H1 (cell line): Measurements from ENCODE around the gene PLXNA4. TPM values are rescaled to one million over a fixed set of nuclear protein-coding genes. Genes with fewer than 3 reads are reported as not detected.
A peak's percentile ranks its signal among the peaks of the same experiment; 100 is the strongest.

Experiments
- CTCF ChIA-PET: fragments of 300-600 bp; sonication (Branson Sonifier 250); formaldehyde crosslinking; loops from one replicate; lab custom pipeline; 2021; ENCODE audit not compliant: partially characterized antibody; lab: Charles Lee
- POLR2A ChIA-PET: fragments of 300-600 bp; sonication (Branson Sonifier 250); formaldehyde crosslinking; loops from one replicate; lab custom pipeline; 2021; ENCODE audit warnings: inconsistent platforms; ENCODE audit not compliant: partially characterized antibody; lab: Charles Lee
- DNase-seq, 2 experiments: peaks; one replicate each; pipeline versions ENCODE4 v3.0.0 to v3.0.0-alpha.2; 2010 to 2022; ENCODE audit warnings: low spot score in 2 of 2, low read depth in 1 of 2, mixed read lengths in 1 of 2
- FAIRE-seq: peaks from 2 replicates; lab custom pipeline; 2011; peaks lifted over from hg19 to GRCh38; lab: Jason Lieb, UNC
- H2AFZ ChIP-seq: 2 replicates; pipeline ENCODE4 v1.8.1; 2012; ENCODE audit warnings: low read length, inconsistent platforms
- H2AK5ac ChIP-seq: 2 replicates; pipeline ENCODE4 v1.6.1; 2013; ENCODE audit warnings: low read depth, low read length
- H2BK120ac ChIP-seq: replicated peaks from 2 replicates; pipeline ENCODE3; 2013; ENCODE audit warnings: low read depth, low read length, inconsistent platforms
- H2BK12ac ChIP-seq: 2 replicates; pipeline ENCODE4 v1.6.1; 2013; ENCODE audit warnings: low read depth, low read length
- H2BK15ac ChIP-seq: 2 replicates; pipeline ENCODE4 v1.6.1; 2013; ENCODE audit warnings: low read length
- H2BK20ac ChIP-seq: 2 replicates; pipeline ENCODE4 v1.6.1; 2013; ENCODE audit warnings: low read length
- H2BK5ac ChIP-seq: 2 replicates; pipeline ENCODE4 v1.6.1; 2013; ENCODE audit warnings: low read depth, low read length
- H3K14ac ChIP-seq: 2 replicates; pipeline ENCODE4 v1.6.1; 2013; ENCODE audit warnings: inconsistent platforms; ENCODE audit not compliant: insufficient read length
- H3K18ac ChIP-seq: 2 replicates; pipeline ENCODE4 v1.6.1; 2013; ENCODE audit warnings: low read length; ENCODE audit errors: extremely low read depth
- H3K23ac ChIP-seq: 2 replicates; pipeline ENCODE4 v1.6.1; 2013; ENCODE audit warnings: inconsistent platforms; ENCODE audit not compliant: insufficient read length
- H3K23me2 ChIP-seq: 2 replicates; pipeline ENCODE4 v1.6.1; 2013; ENCODE audit warnings: low read depth, low read length
- H3K27ac ChIP-seq: 2 replicates; pipeline ENCODE4 v1.6.1; 2011; ENCODE audit warnings: low read depth, low read length, inconsistent platforms
- H3K27me3 ChIP-seq, 4 experiments: replicated peaks in 1 of 4; 1 replicate in 1 of 4; 2 replicates in 3 of 4; pipeline versions ENCODE4 v1.6.1 to v1.8.1; 2011 to 2013; ENCODE audit warnings: low read length in 3 of 4, mild to moderate bottlenecking in 3 of 4, inconsistent platforms in 2 of 4, mixed read lengths in 2 of 4, moderate library complexity in 1 of 4; ENCODE audit not compliant: control insufficient read depth in 3 of 4, insufficient read depth in 3 of 4; ENCODE audit errors: extremely low read depth in 1 of 4
- H3K36me3 ChIP-seq, 4 experiments: 2 replicates each; pipeline versions ENCODE4 v1.6.1 to v1.8.1; 2011 to 2013; ENCODE audit warnings: mild to moderate bottlenecking in 4 of 4, low read length in 3 of 4, moderate library complexity in 2 of 4, control low read depth in 1 of 4, inconsistent platforms in 1 of 4; ENCODE audit not compliant: insufficient read depth in 4 of 4, control insufficient read depth in 2 of 4
- H3K4ac ChIP-seq: replicated peaks from 2 replicates; pipeline ENCODE3; 2013; ENCODE audit warnings: low read length, low read depth, mixed read lengths, inconsistent platforms; ENCODE audit not compliant: insufficient read length
- H3K4me1 ChIP-seq, 4 experiments: replicated peaks in 1 of 4; 1 replicate in 1 of 4; 2 replicates in 3 of 4; pipeline versions ENCODE4 v1.6.1 to v1.8.1; 2011 to 2013; ENCODE audit warnings: low read length in 3 of 4, inconsistent platforms in 2 of 4, mixed read lengths in 1 of 4; ENCODE audit not compliant: insufficient read depth in 4 of 4, control insufficient read depth in 3 of 4
- H3K4me2 ChIP-seq, 2 experiments: 2 replicates each; pipeline versions ENCODE4 v1.6.1 to v1.8.1; 2011 to 2013; ENCODE audit warnings: low read depth in 2 of 2, low read length in 2 of 2, control low read depth in 1 of 2, inconsistent platforms in 1 of 2, mild to moderate bottlenecking in 1 of 2; ENCODE audit not compliant: insufficient read depth in 1 of 2
- H3K4me3 ChIP-seq, 4 experiments: fragments of 200-600, 300-600 bp in 1 of 4; sonication (generic), shearing (Covaris generic), sonication (Bioruptor Twin) in 1 of 4; 2 replicates each; pipeline versions ENCODE4 v1.5.1 to v1.8.1; 2011 to 2016; ENCODE audit warnings: low read length in 4 of 4, low read depth in 3 of 4, control low read depth in 2 of 4, inconsistent platforms in 2 of 4, mild to moderate bottlenecking in 2 of 4, mixed read lengths in 1 of 4, moderate library complexity in 1 of 4; ENCODE audit not compliant: insufficient read depth in 2 of 4; ENCODE audit errors: extremely low read depth in 1 of 4
- H3K56ac ChIP-seq: replicated peaks from 2 replicates; pipeline ENCODE3; 2013; ENCODE audit warnings: low read depth, mild to moderate bottlenecking, mixed read lengths, low read length, inconsistent platforms; ENCODE audit not compliant: insufficient read length
- H3K79me1 ChIP-seq: 2 replicates; pipeline ENCODE4 v1.6.1; 2013; ENCODE audit warnings: low read depth, low read length, control low read depth
- H3K79me2 ChIP-seq, 2 experiments: 2 replicates each; pipeline versions ENCODE4 v1.6.1 to v1.8.1; 2012 to 2013; ENCODE audit warnings: low read length in 2 of 2, mild to moderate bottlenecking in 2 of 2, inconsistent platforms in 1 of 2; ENCODE audit not compliant: insufficient read depth in 2 of 2, control insufficient read depth in 1 of 2
- H3K9ac ChIP-seq, 4 experiments: replicated peaks in 1 of 4; 1 replicate in 1 of 4; 2 replicates in 3 of 4; pipeline versions ENCODE4 v1.6.1 to v1.8.1; 2011 to 2013; ENCODE audit warnings: low read depth in 3 of 4, low read length in 3 of 4, control low read depth in 2 of 4, mild to moderate bottlenecking in 2 of 4, moderate library complexity in 2 of 4, inconsistent platforms in 1 of 4; ENCODE audit errors: extremely low read depth in 1 of 4
- H3K9me3 ChIP-seq, 2 experiments: 2 replicates each; pipeline versions ENCODE4 v1.6.1 to v1.8.1; 2012 to 2013; ENCODE audit warnings: mild to moderate bottlenecking in 2 of 2, moderate library complexity in 2 of 2, control low read depth in 1 of 2, inconsistent platforms in 1 of 2, low read depth in 1 of 2, low read length in 1 of 2, mixed read lengths in 1 of 2; ENCODE audit not compliant: insufficient read depth in 2 of 2
- H4K20me1 ChIP-seq, 2 experiments: replicated peaks in 1 of 2; 2 replicates each; pipeline versions ENCODE3 to v1.8.1; 2011 to 2013; ENCODE audit warnings: inconsistent platforms in 2 of 2, low read length in 2 of 2, mild to moderate bottlenecking in 1 of 2; ENCODE audit not compliant: insufficient read depth in 2 of 2, control insufficient read depth in 1 of 2
- H4K5ac ChIP-seq: 2 replicates; pipeline ENCODE4 v1.6.1; 2013; ENCODE audit warnings: low read length, low read depth, mixed read lengths, inconsistent platforms; ENCODE audit not compliant: insufficient read length
- H4K8ac ChIP-seq: 2 replicates; pipeline ENCODE4 v1.8.0; 2013; ENCODE audit warnings: mild to moderate bottlenecking, moderate library complexity, low read length, inconsistent platforms; ENCODE audit not compliant: insufficient read depth; ENCODE audit errors: extremely low read depth
- H4K91ac ChIP-seq: replicated peaks from 2 replicates; pipeline ENCODE3; 2013; ENCODE audit warnings: low read length, mixed read lengths, inconsistent platforms; ENCODE audit not compliant: insufficient read length
- BCL11A ChIP-seq, 2 experiments: IDR thresholded peaks; one replicate each; pipeline ENCODE4 v1.6.1; 2011; ENCODE audit warnings: low read depth in 2 of 2, low read length in 2 of 2, mild to moderate bottlenecking in 2 of 2
- BRCA1 ChIP-seq: IDR thresholded peaks from 2 replicates; pipeline ENCODE4 v1.6.1; 2012; ENCODE audit warnings: low read depth, low read length, improper control_type of control experiment
- CBX8 ChIP-seq: fragments of 300-800, 300-1000 bp; sonication (generic); IDR thresholded peaks from 2 replicates; pipeline ENCODE4 v1.7.1; 2016; ENCODE audit warnings: low read depth, low read length, borderline replicate concordance
- CEBPB ChIP-seq: IDR thresholded peaks from 2 replicates; pipeline ENCODE4 v1.6.1; 2012; ENCODE audit warnings: low read depth, low read length
- CHD1 ChIP-seq: IDR thresholded peaks from 2 replicates; pipeline ENCODE4 v1.6.1; 2012; ENCODE audit warnings: low read depth, low read length, improper control_type of control experiment
- EGR1 ChIP-seq: IDR thresholded peaks from 2 replicates; pipeline ENCODE4 v1.6.1; 2011; ENCODE audit warnings: low read depth, low read length, borderline replicate concordance
- JUND ChIP-seq: IDR thresholded peaks from 2 replicates; pipeline ENCODE4 v1.6.1; 2011; ENCODE audit warnings: mild to moderate bottlenecking, improper control_type of control experiment, low read length
- KDM5A ChIP-seq: fragments of 200-600 bp; IDR thresholded peaks from 2 replicates; pipeline ENCODE4 v1.7.1; 2012; ENCODE audit warnings: mild to moderate bottlenecking, low read length, inconsistent platforms, mixed read lengths
- POLR2AphosphoS5 ChIP-seq: IDR thresholded peaks from 2 replicates; pipeline ENCODE4 v1.6.1; 2011; ENCODE audit warnings: low read depth, low read length
- RAD21 ChIP-seq, 2 experiments: IDR thresholded peaks in 1 of 2; conservative IDR thresholded peaks in 1 of 2; 2 replicates each; pipeline ENCODE4 v1.6.1; 2011; ENCODE audit warnings: low read depth in 2 of 2, low read length in 2 of 2, improper control_type of control experiment in 1 of 2, inconsistent platforms in 1 of 2, mild to moderate bottlenecking in 1 of 2, moderate library complexity in 1 of 2
- SIN3A ChIP-seq, 2 experiments: IDR thresholded peaks in 1 of 2; conservative IDR thresholded peaks in 1 of 2; 2 replicates each; pipeline ENCODE4 v1.6.1; 2011 to 2012; ENCODE audit warnings: low read length in 2 of 2, improper control_type of control experiment in 1 of 2, low read depth in 1 of 2, mild to moderate bottlenecking in 1 of 2
- ZNF274 ChIP-seq: IDR thresholded peaks from 2 replicates; pipeline ENCODE4 v1.7.0; 2012; ENCODE audit warnings: low read length, borderline replicate concordance; ENCODE audit errors: extremely low read depth
- WGBS, 2 experiments: shearing (Covaris generic) in 1 of 2; methylation state at CpG; one replicate each; pipeline versions ENCODE4 v1.1.6 to v1.1.7; 2013 to 2015; ENCODE audit warnings: low lambda C conversion rate in 2 of 2, mixed read lengths in 2 of 2, inconsistent platforms in 1 of 2, low coverage in 1 of 2, missing lambda C conversion rate in 1 of 2; ENCODE audit not compliant: insufficient replicate concordance in 2 of 2, insufficient coverage in 1 of 2, insufficient read length in 1 of 2; ENCODE audit errors: extremely low coverage in 1 of 2, missing lambda C conversion rate in 1 of 2; 5-methylcytosine and 5-hydroxymethylcytosine counted together
- polyA plus RNA-seq, 7 experiments: library from polyadenylated mRNA; depleted of rRNA in 3 of 7; stranded (reverse) in 5 of 7; unstranded in 2 of 7; fragments of >200 nt in 5 of 7; fragments of 200-250 nt in 2 of 7; gene quantifications; 1 replicate in 5 of 7; 2 replicates in 1 of 7; 4 replicates in 1 of 7; pipeline versions ENCODE4 v1.2.1 to v1.2.3, GENCODE V29; 2011 to 2013; ENCODE audit warnings: missing spikeins in 2 of 7, mixed read lengths in 2 of 7
- total RNA-seq: library from RNA; stranded (reverse); fragmentation: NEBNext Ultra II Directional; extraction: Animal tissue kit (Norgen Biotek cat#: 25700); gene quantifications from 2 replicates; pipeline ENCODE4 v1.2.1, GENCODE V29; 2021
- TF ChIP-seq, protein P1 (sequence below): IDR thresholded peaks from 2 replicates; pipeline ENCODE4 v1.6.1; 2012; ENCODE audit warnings: low read length, inconsistent platforms

PLXNA4 gene
- total and polyA plus RNA-seq, 2 of the 8 experiments (the other 6 are each of a cell fraction or from before 2014, with no cell fraction given) = 0.76 to 0.79 TPM

DNA sequence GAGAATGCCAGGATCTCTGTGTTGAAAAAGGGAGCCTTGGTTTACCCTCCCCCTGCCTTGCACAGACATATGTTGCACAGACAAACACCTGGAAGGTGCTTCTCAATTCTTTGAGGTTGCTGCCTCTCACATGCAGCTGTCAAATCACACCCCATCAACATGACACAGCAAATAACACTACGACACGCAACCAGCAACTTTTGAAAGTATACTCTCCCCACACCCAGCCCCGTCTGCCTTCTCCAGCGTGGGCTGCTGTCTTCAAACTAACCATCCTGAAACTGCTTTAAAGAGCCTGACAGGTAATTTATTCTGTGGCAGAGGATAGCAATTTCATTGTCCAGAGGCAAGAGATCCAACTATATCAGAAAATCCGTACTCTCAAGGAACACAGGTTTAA lies 136.1 kb downstream of the PLXNA4 start:
- no peak overlapping the region for H4K8ac ChIP-seq
- H3K23ac ChIP-seq = no peak overlapping the region
- no peaks in the 10 kb centered on the region for H3K23me2 ChIP-seq
- no peaks in the 10 kb centered on the region; a peak in 1 of 8 replicates for H3K36me3 ChIP-seq
- ChIA-PET POLR2A (interaction anchor here (0.7 kb wide), 1 partner anchor 93 kb away, joined by 3 read pairs; no protein-coding TSS in a partner anchor), CTCF (interaction anchor here (1.1 to 2.2 kb wide), 5 partner anchors 8 to 78 kb away, joined by 3 to 6 read pairs (median 4); no protein-coding TSS in a partner anchor)
- TF ChIP-seq BCL11A (IDR thresholded peaks at IDR 0.05; ENCODE audit: low read depth in 2 of 2, low read length in 2 of 2) = no peak
- no peak for TF ChIP-seq CHD1
- no peak for TF ChIP-seq CBX8
- no peak for TF ChIP-seq JUND
- TF ChIP-seq, protein P1, sequence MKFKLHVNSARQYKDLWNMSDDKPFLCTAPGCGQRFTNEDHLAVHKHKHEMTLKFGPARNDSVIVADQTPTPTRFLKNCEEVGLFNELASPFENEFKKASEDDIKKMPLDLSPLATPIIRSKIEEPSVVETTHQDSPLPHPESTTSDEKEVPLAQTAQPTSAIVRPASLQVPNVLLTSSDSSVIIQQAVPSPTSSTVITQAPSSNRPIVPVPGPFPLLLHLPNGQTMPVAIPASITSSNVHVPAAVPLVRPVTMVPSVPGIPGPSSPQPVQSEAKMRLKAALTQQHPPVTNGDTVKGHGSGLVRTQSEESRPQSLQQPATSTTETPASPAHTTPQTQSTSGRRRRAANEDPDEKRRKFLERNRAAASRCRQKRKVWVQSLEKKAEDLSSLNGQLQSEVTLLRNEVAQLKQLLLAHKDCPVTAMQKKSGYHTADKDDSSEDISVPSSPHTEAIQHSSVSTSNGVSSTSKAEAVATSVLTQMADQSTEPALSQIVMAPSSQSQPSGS = no peak
- no peak for TF ChIP-seq SIN3A (conservative IDR thresholded peaks at IDR 0.05 in 1 of 2, IDR thresholded peaks at IDR 0.05 in 1 of 2; ENCODE audit: low read depth in 1 of 2, low read length in 2 of 2)
- no peak for TF ChIP-seq POLR2AphosphoS5
- no peak for TF ChIP-seq BRCA1
- TF ChIP-seq EGR1 = no peak
- TF ChIP-seq ZNF274 = no peak
- no peak for TF ChIP-seq KDM5A
- TF ChIP-seq CEBPB = no peak
- no peak for TF ChIP-seq RAD21 (IDR thresholded peaks at IDR 0.05 in 1 of 2, conservative IDR thresholded peaks at IDR 0.05 in 1 of 2; ENCODE audit: low read depth in 2 of 2, low read length in 2 of 2)
- no peak overlapping the region for H2BK5ac ChIP-seq
- no peak overlapping the region for H3K9ac ChIP-seq
- H3K27me3 ChIP-seq = no peaks in the 10 kb centered on the region
- no peak overlapping the region for H3K27ac ChIP-seq
- H3K4me2 ChIP-seq = no peak overlapping the region
- no peak overlapping the region for H3K4ac ChIP-seq
- H3K14ac ChIP-seq = no peak overlapping the region
- no peak overlapping the region for H4K5ac ChIP-seq
- 88% methylated on average over 5 of the region's 5 CpGs; no CpG with 5 or more reads in 1 of the 2 experiments for WGBS, 2 experiments
- no peaks in the 10 kb centered on the region for H4K20me1 ChIP-seq
- no peak overlapping the region for H2BK15ac ChIP-seq
- no peak overlapping the region for H2AK5ac ChIP-seq
- H3K56ac ChIP-seq = no peak overlapping the region
- no peak overlapping the region for H2BK120ac ChIP-seq
- DNase-seq = no peak
- 0 out of 2 replicates have a peak overlapping the region, but pooled peaks have one; percentile 20 for H2AFZ ChIP-seq
- no peak overlapping the region for H2BK12ac ChIP-seq
- H3K9me3 ChIP-seq = no peaks in the 10 kb centered on the region
- no peak overlapping the region for H2BK20ac ChIP-seq
- no peak overlapping the region for H3K4me3 ChIP-seq
- H3K79me2 ChIP-seq = no peaks in the 10 kb centered on the region
- no peak overlapping the region for H4K91ac ChIP-seq
- no peaks in the 10 kb centered on the region for H3K79me1 ChIP-seq
- H3K18ac ChIP-seq = no peak overlapping the region
- no peak for FAIRE-seq
- H3K4me1 ChIP-seq = no peaks in the 10 kb centered on the region
